ENCODE data around the gene JCAD.

DNA sequence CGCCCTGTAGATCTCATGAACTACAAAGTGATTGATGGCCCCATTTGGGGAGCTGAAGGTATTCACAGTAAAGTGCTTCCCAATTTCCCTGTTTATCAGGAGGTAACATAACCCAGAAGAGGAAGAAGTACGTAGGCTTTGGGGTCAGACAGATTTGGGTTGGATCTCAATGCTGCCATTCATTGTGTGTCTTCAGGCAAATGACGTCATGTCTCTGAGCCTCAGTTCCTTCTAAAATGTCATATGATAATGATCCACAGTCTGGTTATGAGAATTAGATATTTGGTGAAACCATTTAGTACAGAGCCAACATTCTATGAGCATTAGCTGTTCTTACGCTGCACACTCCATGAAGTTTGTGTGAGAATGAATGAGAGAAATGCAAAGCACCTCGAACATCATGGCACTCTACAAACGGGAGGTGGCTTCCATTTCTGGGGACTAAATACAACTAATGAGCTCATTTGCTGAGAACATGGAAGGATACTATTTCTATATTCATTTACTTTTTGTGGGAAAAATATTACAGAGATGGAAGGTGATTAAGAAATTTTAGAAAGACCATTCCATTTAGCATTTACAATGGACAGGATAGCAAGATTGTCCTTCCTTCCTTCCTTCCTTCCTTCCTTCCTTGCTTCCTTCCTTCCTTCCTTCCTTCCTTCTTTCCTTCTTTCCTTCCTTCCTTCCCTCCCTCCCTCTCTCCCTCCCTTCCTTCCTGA, 13.8 kb upstream of the JCAD start:
- TF ChIP-seq CTCF (IDR thresholded peaks at IDR 0.05) (no peak), POLR2A (IDR thresholded peaks at IDR 0.05) (no peak)
